Ecto neural progenitor cell (in vitro differentiated cells): ENCODE results near the gene KCTD7.
"Not testable (repeated sequence)": the region's sequence is repeated elsewhere in the genome, so short reads cannot be mapped to it uniquely, and the experiment has no call there.

Experiments used
- DNase-seq: peaks from one replicate; pipeline ENCODE4 v3.0.0-alpha.2; 2018; ENCODE audit warnings: low spot score

Gene KCTD7

GRCh38 chr7:66682350-66683093 is 53.8 kb downstream of the KCTD7 start:
- no peak for DNase-seq

GRCh38 chr7:66683094-66683769 is 54.6 kb downstream of the KCTD7 start:
- DNase-seq = not testable (repeated sequence)

GRCh38 chr7:66683770-66684123 is 55.1 kb downstream of the KCTD7 start:
- DNase-seq = no peak

GRCh38 chr7:66685663-66686062 is 57.0 kb downstream of the KCTD7 start:
- DNase-seq = not testable (repeated sequence)

- DNase-seq = no peak
These were observed 58.5 kb downstream of the KCTD7 start for GRCh38 chr7:66687186-66687585.

- not testable (repeated sequence) for DNase-seq
These were observed 59.0 kb downstream of the KCTD7 start for GRCh38 chr7:66687672-66688071.

GRCh38 chr7:66689081-66689480 is 60.4 kb downstream of the KCTD7 start:
- no peak for DNase-seq

- DNase-seq = no peak
These were observed 64.7 kb downstream of the KCTD7 start for GRCh38 chr7:66693331-66693730.
